Right lobe of liver (tissue), 4 donors: Measurements from ENCODE around the gene UBE2G2.

Experiments used
- CTCF ChIP-seq, 4 donors: fragments of 200-600 bp in 3 of 4; fragments of 450-650 bp in 1 of 4; IDR thresholded peaks; one replicate each; pipeline versions ENCODE4 v1.5.1 to v1.8.0; 2016 to 2022; ENCODE audit warnings: antibody characterized with exemption in 4 of 4, mild to moderate bottlenecking in 2 of 4
- POLR2A ChIP-seq: fragments of 450-650 bp; IDR thresholded peaks from one replicate; pipeline ENCODE4 v1.6.1; 2017; ENCODE audit warnings: antibody characterized with exemption, mild to moderate bottlenecking
- donor health status: DM: no; HTN: no; CAD: no.
- donor health status: DM: no; HTN: no; CAD: no.
- donor health status: DM: no; HTN: yes; CAD: no.

- TF ChIP-seq CTCF (IDR thresholded peaks at IDR 0.05) (no peak), POLR2A (no peak)
Observed at GRCh38 chr21:44849616-44850130, 48.1 kb upstream of the UBE2G2 start.
